ENCODE results near the gene FARP2. TPM values are rescaled to one million over a fixed set of nuclear protein-coding genes. Genes with fewer than 3 reads are reported as not detected.
A peak's percentile ranks its signal among the peaks of the same experiment; 100 is the strongest.
"Not testable (repeated sequence)": the region's sequence is repeated elsewhere in the genome, so short reads cannot be mapped to it uniquely, and the experiment has no call there.

The FARP2 gene
- total RNA-seq, 6 experiments from 2014 or later, result 13.3 to 41.3 (median 28.7) TPM

DNA sequence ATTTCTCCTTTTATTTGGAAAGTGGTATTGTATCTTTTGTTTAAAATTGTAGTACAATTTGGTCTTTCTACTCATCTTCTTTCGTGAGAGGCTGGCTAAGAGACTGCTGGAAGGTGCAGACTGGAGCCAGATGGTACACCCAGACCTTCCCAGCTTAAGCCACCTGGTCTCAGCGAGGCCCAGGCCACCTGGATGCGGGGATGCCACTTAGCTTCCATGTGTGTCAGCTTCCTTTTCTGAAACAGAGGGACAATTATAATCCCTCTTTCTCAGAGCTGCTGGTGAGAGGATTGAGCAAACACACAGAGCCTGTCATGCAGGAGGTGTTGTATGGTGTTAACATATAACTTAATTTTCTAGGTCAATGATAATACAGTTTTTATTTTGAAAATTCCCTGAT is 17.4 kb downstream of the FARP2 start:
- WGBS (ENCODE audit: insufficient coverage, low coverage, low lambda C conversion rate, missing lambda C conversion rate), result 77% methylated on average over 3 of the region's 3 CpGs
- H3K4me1 ChIP-seq, result peaks cover 0 to 24% (median 3%) of the 10 kb centered on the region in 4 donors
- no peak for TF ChIP-seq POLR2A (IDR thresholded peaks at IDR 0.05)
- TF ChIP-seq, protein P1, sequence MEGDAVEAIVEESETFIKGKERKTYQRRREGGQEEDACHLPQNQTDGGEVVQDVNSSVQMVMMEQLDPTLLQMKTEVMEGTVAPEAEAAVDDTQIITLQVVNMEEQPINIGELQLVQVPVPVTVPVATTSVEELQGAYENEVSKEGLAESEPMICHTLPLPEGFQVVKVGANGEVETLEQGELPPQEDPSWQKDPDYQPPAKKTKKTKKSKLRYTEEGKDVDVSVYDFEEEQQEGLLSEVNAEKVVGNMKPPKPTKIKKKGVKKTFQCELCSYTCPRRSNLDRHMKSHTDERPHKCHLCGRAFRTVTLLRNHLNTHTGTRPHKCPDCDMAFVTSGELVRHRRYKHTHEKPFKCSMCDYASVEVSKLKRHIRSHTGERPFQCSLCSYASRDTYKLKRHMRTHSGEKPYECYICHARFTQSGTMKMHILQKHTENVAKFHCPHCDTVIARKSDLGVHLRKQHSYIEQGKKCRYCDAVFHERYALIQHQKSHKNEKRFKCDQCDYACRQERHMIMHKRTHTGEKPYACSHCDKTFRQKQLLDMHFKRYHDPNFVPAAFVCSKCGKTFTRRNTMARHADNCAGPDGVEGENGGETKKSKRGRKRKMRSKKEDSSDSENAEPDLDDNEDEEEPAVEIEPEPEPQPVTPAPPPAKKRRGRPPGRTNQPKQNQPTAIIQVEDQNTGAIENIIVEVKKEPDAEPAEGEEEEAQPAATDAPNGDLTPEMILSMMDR (IDR thresholded peaks at IDR 0.05), result no peak

DNA sequence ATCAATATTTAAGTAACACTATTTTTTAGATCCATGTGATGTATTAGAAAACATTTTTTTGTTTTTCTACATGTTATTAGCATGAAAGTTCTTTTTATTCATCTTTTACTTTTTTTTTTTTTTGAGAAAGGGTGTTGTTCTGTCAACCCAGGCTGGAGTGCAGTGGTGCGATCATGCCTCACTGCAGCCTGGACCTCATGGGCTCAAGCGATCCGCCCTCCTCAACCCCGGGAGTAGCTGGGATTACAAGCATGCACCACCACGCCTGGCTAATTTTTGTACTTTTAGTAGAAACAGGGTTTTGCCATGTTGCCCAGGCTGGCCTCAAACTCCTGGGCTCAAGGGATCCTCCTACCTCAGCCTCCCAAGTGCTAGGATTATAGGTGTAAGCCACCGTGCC is 17.8 kb downstream of the FARP2 start:
- DNase-seq; H3K27ac ChIP-seq; H3K9me3 ChIP-seq; H3K36me3 ChIP-seq; ATAC-seq; H3K4me3 ChIP-seq; H3K27me3 ChIP-seq; intact Hi-C loops (cut with DNase I): not testable (repeated sequence)
- WGBS (ENCODE audit: insufficient coverage, low coverage, low lambda C conversion rate, missing lambda C conversion rate), result 62% methylated on average over 3 of the region's 6 CpGs
- H3K4me1 ChIP-seq, result peaks cover 0 to 24% (median 3%) of the 10 kb centered on the region in 4 donors

More for the DNA sequence above, 17.4 kb downstream of the FARP2 start:
- ATAC-seq, result no peak
- Histone ChIP-seq H3K4me3 (no peak overlapping the region), H3K27ac (no peak overlapping the region), H3K36me3 (no peaks in the 10 kb centered on the region), H3K9me3 (no peaks in the 10 kb centered on the region), H3K27me3 (no peaks in the 10 kb centered on the region)
- no peak for DNase-seq
- intact Hi-C loops (cut with DNase I), result no loop called here

DNA sequence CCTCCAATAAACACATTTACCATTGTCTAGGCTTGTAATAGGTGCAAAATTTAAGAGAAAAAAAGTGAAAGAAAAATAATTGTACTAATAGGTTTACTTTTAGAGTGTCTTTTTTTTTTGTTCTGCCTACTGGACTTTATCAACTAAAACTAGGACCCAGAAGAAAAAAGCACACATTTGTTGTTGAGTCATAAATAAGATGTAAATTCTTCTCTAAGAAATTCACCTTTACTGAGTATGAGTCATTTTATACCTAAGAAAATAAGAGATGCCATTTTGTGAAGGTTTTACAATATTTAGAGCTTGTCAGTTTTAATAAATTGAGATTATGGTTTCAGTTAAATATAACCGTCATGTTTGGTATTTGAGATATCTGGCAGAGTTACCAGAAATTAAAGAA is 19.2 kb downstream of the FARP2 start:
- no peak for DNase-seq
- no peak overlapping the region for H3K4me3 ChIP-seq
- peaks cover 0 to 24% (median 3%) of the 10 kb centered on the region in 4 donors for H3K4me1 ChIP-seq
- no peak for ATAC-seq
- no peak overlapping the region for H3K27ac ChIP-seq
- intact Hi-C loops (cut with DNase I), result no loop called here
- H3K9me3 ChIP-seq, result no peaks in the 10 kb centered on the region
- H3K27me3 ChIP-seq, result no peaks in the 10 kb centered on the region
- WGBS (ENCODE audit: insufficient coverage, low coverage, low lambda C conversion rate, missing lambda C conversion rate), result 83% methylated on average over 1 of the region's 1 CpG
- TF ChIP-seq, protein P1 (IDR thresholded peaks at IDR 0.05), result no peak
- TF ChIP-seq POLR2A (IDR thresholded peaks at IDR 0.05), result no peak
- H3K36me3 ChIP-seq, result no peaks in the 10 kb centered on the region

DNA sequence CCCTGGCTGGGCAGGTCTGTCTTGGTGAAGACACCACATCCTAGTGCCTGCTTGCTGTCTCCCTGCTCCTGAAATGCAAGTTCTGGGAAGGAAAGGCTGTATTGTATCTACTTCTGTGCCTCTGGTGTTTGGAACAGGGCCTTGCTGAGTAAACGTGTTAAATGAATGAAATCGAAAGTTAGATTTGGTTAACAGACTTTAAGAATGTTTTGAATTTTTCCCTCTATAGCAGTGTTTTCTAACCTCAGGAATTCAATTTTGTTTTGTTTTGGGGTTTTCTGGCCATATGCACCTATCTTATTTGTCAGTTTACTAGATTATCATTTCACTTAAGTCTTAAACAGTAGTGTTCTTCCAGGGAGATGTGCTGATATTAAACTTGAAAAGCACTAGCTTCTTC is 20.7 kb downstream of the FARP2 start:
- intact Hi-C loops (cut with DNase I), result no loop called here
- Histone ChIP-seq H3K27ac (no peak overlapping the region), H3K9me3 (no peaks in the 10 kb centered on the region), H3K4me3 (no peak overlapping the region), H3K27me3 (no peaks in the 10 kb centered on the region), H3K36me3 (no peaks in the 10 kb centered on the region), H3K4me1 (peaks cover 0 to 24% (median 3%) of the 10 kb centered on the region in 4 donors)
- ATAC-seq (peak in 2 of 4 donors; percentile 27 to 54), DNase-seq (no peak)
- TF ChIP-seq, protein P1 (IDR thresholded peaks at IDR 0.05), result no peak
- TF ChIP-seq POLR2A (IDR thresholded peaks at IDR 0.05), result no peak
- WGBS (ENCODE audit: insufficient coverage, low coverage, low lambda C conversion rate, missing lambda C conversion rate), result 42% methylated on average over 2 of the region's 2 CpGs

DNA sequence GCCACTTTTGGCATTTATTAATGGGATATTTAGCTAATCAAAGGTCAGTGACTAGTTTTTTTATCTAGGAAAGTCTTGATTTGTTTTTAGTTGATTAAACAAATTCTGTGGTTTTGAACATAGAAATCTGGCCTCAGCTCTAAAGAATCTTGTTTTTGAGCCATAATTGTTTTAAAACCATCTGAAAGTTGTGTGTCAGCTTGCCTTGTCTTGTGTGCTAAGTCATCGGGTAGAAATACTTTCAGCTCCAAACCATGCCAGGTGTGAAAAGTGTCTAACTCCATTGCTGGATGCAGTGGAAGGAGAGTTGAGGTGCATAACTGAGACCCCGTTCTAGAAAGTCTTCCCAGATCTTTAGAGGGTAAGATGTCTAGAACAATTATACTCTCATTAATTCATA is 22.7 kb downstream of the FARP2 start:
- intact Hi-C loops (cut with DNase I), result no loop called here
- no peak for ATAC-seq
- peaks cover 0 to 24% (median 3%) of the 10 kb centered on the region in 4 donors for H3K4me1 ChIP-seq

More for the DNA sequence above, 22.7 kb downstream of the FARP2 start:
- DNase-seq, result no peak
- Histone ChIP-seq H3K9me3 (no peaks in the 10 kb centered on the region), H3K36me3 (peaks cover 0 to 5% (median 0%) of the 10 kb centered on the region in 4 donors), H3K27ac (no peak overlapping the region), H3K4me3 (no peak overlapping the region), H3K27me3 (no peaks in the 10 kb centered on the region)
- 54% methylated on average over 2 of the region's 2 CpGs for WGBS (ENCODE audit: insufficient coverage, low coverage, low lambda C conversion rate, missing lambda C conversion rate)
- no peak for TF ChIP-seq POLR2A (IDR thresholded peaks at IDR 0.05)
- TF ChIP-seq, protein P1 (IDR thresholded peaks at IDR 0.05), result no peak

Data from right lobe of liver (tissue), 6 donors.